HG03354 (cell line): ENCODE data around the gene HDHD5.
A peak's percentile ranks its signal among the peaks of the same experiment; 100 is the strongest.

Experiments
- ATAC-seq: cut with Tn5 transposase; IDR thresholded peaks from one replicate; pipeline ENCODE4 v1.9.1; 2021; ENCODE audit warnings: mild to moderate bottlenecking; ENCODE audit not compliant: unreplicated experiment, poor library complexity, severe bottlenecking

HDHD5 gene

GRCh38 chr22:17158568-17159503 is at the start of gene HDHD5:
HDHD5 (minus strand) TSS chr22:17159277; CDS start chr22:17159251, 26 bp downstream.
- ATAC-seq = peak; percentile 78

GRCh38 chr22:17205432-17205831 is 46.4 kb upstream of the HDHD5 start:
- ATAC-seq = no peak

GRCh38 chr22:17201285-17201945 is 42.3 kb upstream of the HDHD5 start:
- no peak for ATAC-seq

- ATAC-seq = no peak
Observed at GRCh38 chr22:17199003-17199731, 40.1 kb upstream of the HDHD5 start.

GRCh38 chr22:17198170-17199002 is 39.3 kb upstream of the HDHD5 start:
- no peak for ATAC-seq

GRCh38 chr22:17194213-17194612 is 35.1 kb upstream of the HDHD5 start:
- ATAC-seq = no peak

- ATAC-seq = no peak
Observed at GRCh38 chr22:17192186-17192585, 33.1 kb upstream of the HDHD5 start.

GRCh38 chr22:17191163-17191784 is 32.2 kb upstream of the HDHD5 start:
- no peak for ATAC-seq

- no peak for ATAC-seq
Observed at GRCh38 chr22:17190702-17191101, 31.6 kb upstream of the HDHD5 start.

- no peak for ATAC-seq
Observed at GRCh38 chr22:17176715-17177114, 17.6 kb upstream of the HDHD5 start.

GRCh38 chr22:17172029-17172833 is 13.2 kb upstream of the HDHD5 start:
- no peak for ATAC-seq

GRCh38 chr22:17171153-17172028 is 12.3 kb upstream of the HDHD5 start:
- peak; percentile 92 for ATAC-seq

GRCh38 chr22:17167486-17167885 is 8.4 kb upstream of the HDHD5 start:
- ATAC-seq = no peak

- no peak for ATAC-seq
Observed at GRCh38 chr22:17164392-17165024, 5.4 kb upstream of the HDHD5 start.

GRCh38 chr22:17162731-17163130 is 3.7 kb upstream of the HDHD5 start:
- no peak for ATAC-seq

- ATAC-seq = no peak
Observed at GRCh38 chr22:17161991-17162390, 2.9 kb upstream of the HDHD5 start.

GRCh38 chr22:17159504-17159951 is 451 bp upstream of the HDHD5 start:
- ATAC-seq = peak; percentile 25
